Right cardiac atrium (tissue), 5 donors: ENCODE measurements around the gene MEF2A. TPM values are rescaled to one million over a fixed set of nuclear protein-coding genes. Genes with fewer than 3 reads are reported as not detected.

Source experiments
- ATAC-seq, 2 donors: fragments of 200-7000 bp; cut with Tn5 transposase; one replicate each; pipeline versions ENCODE4 v1.8.0 to v1.9.1; 2020; ENCODE audit warnings: moderate library complexity in 2 of 2, mild to moderate bottlenecking in 1 of 2
- DNase-seq, 3 donors: peaks; one replicate each; pipeline ENCODE4 v3.0.0-alpha.2; 2020
- H3K27ac ChIP-seq: one replicate; pipeline ENCODE4 v1.5.1; 2013; ENCODE audit warnings: mild to moderate bottlenecking, low read length, control low read depth, moderate library complexity
- H3K27me3 ChIP-seq: one replicate; pipeline ENCODE4 v1.6.1; 2013; ENCODE audit not compliant: control insufficient read depth, insufficient read depth
- H3K4me1 ChIP-seq: one replicate; pipeline ENCODE4 v1.6.1; 2013; ENCODE audit warnings: low read length; ENCODE audit not compliant: control insufficient read depth, insufficient read depth
- H3K4me3 ChIP-seq: one replicate; pipeline ENCODE4 v1.5.1; 2013; ENCODE audit warnings: low read length, control low read depth
- H3K9me3 ChIP-seq: one replicate; pipeline ENCODE4 v1.6.1; 2013; ENCODE audit warnings: low read length; ENCODE audit not compliant: control insufficient read depth
- WGBS: extraction: QIAGEN DNeasy Blood & Tissue Kit; methylation state at CpG from one replicate; pipeline ENCODE4 v1.1.7; 2013; 5-methylcytosine and 5-hydroxymethylcytosine counted together
- intact Hi-C, 4 donors: fragments of 100-400 bp; cut with DNase I; formaldehyde crosslinking; loops; one replicate each; pipeline versions ENCODE4 v1.11.0 to v1.14.0; 2022 to 2023
- polyA plus RNA-seq: library from polyadenylated mRNA; stranded (reverse); fragments of 200-250 nt; gene quantifications from one replicate; pipeline ENCODE4 v1.2.3, GENCODE V29; 2013
- total RNA-seq, 4 donors: library from RNA; stranded (reverse); fragmentation: NEBNext Ultra II Directional; extraction: Animal tissue kit (Norgen Biotek cat#: 25700); gene quantifications; one replicate each; pipeline ENCODE4 v1.2.1, GENCODE V29; 2021
- donor health status: healthy with polysubstance abuse.
- donor health status: DM: no; HTN: yes; CAD: no.
- donor health status: DM: no; HTN: no; CAD: no.
- donor health status: DM: no; HTN: yes; CAD: no; lungs with severe emphysema.
- donor health status: DM: yes; HTN: yes; CAD: no.

The MEF2A gene
- total and polyA plus RNA-seq, 5 donors = 65.9 to 177 (median 172) TPM

GRCh38 chr15:99605490-99605931 is 39.7 kb downstream of the MEF2A start:
- Histone ChIP-seq H3K27me3 (no peaks in the 10 kb centered on the region), H3K9me3 (no peaks in the 10 kb centered on the region), H3K4me1 (peaks cover 3% of the 10 kb centered on the region), H3K27ac (no peak overlapping the region), H3K4me3 (no peak overlapping the region)
- ATAC-seq = peak in 1 of 2 donors; percentile 52
- peak in 1 of 3 donors; percentile 35 for DNase-seq
- WGBS = 67% methylated on average over 6 of the region's 6 CpGs
- intact Hi-C loops = no loop called here

DNA sequence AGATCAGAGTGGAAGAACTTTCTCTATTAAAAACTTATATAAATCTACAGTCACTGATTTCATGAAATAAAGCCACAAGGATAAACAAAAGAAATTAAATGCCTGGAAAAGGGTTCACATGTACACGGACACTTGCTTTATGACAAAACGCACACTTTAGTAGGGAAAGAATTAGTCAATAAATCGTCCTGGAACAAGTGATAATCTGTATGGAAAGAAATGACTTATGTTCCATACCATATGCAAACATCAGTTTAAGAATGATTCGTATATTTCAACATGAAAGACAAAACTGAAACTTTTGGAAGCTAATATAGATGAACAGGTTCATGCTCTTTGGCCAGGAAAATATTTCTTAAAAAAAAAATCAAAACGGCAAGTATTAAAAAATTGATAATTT is 40.2 kb downstream of the MEF2A start:
- H3K27me3 ChIP-seq = no peaks in the 10 kb centered on the region
- no peak overlapping the region for H3K27ac ChIP-seq
- ATAC-seq (no peak), DNase-seq (no peak)
- H3K4me1 ChIP-seq = peaks cover 3% of the 10 kb centered on the region
- H3K9me3 ChIP-seq = no peaks in the 10 kb centered on the region
- intact Hi-C loops = loop anchor here in 1 of 4 donors (2.0 kb wide), 1 partner anchor 35 kb away; no protein-coding TSS in a partner anchor
- WGBS = 77% methylated on average over 5 of the region's 5 CpGs
- H3K4me3 ChIP-seq = no peak overlapping the region

GRCh38 chr15:99606646-99607045 is 40.9 kb downstream of the MEF2A start:
- DNase-seq (no peak), ATAC-seq (no peak)
- no peak overlapping the region for H3K4me3 ChIP-seq
- H3K27me3 ChIP-seq = no peaks in the 10 kb centered on the region
- WGBS = 71% methylated on average over 2 of the region's 2 CpGs
- H3K27ac ChIP-seq = no peak overlapping the region
- no peaks in the 10 kb centered on the region for H3K9me3 ChIP-seq
- intact Hi-C loops = loop anchor here in 1 of 4 donors (2.0 kb wide), 1 partner anchor 36 kb away; no protein-coding TSS in a partner anchor
- peaks cover 3% of the 10 kb centered on the region for H3K4me1 ChIP-seq

- DNase-seq (no peak), ATAC-seq (no peak)
- Histone ChIP-seq H3K9me3 (no peaks in the 10 kb centered on the region), H3K4me3 (no peak overlapping the region), H3K4me1 (peaks cover 12% of the 10 kb centered on the region), H3K27me3 (no peaks in the 10 kb centered on the region), H3K27ac (no peak overlapping the region)
- 78% methylated on average over 3 of the region's 3 CpGs for WGBS
- intact Hi-C loops = no loop called here
Observed at GRCh38 chr15:99613481-99613880, 47.7 kb downstream of the MEF2A start.

DNA sequence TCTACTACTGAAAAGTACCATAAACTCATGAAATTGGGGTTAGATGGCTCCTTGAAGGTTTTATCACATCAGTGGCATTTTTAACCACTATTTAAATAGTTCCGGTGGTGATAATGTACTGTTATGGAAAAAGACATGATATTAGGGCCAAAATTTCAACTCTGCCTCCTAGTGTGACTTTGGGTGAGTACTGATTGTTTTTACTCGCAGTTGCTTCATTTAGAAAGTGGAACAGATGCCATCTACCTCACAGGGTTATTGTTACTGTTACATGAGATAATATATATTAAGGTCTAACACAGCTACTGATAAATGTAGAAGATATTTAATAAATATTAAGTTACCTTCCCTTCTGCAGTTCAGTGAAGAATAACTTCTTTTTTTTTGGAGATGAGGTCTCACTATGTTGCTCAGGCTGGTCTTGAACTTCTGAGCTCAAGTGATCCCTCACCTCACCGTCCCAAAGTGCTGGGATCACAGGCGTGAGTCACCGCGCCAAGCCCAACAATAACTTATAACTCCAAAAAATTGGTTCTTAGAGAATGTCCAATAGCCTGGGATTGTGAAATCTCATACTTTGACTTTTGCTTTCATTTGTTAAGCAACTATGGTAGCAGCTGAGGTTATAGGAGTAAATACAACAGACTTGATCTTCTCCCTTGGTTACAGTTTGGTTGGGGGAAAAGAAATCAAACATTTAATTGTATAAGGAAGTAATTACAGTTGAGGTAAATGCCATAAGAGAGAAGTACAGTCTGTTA is 48.3 kb downstream of the MEF2A start:
- no peak overlapping the region for H3K27ac ChIP-seq
- peaks cover 12% of the 10 kb centered on the region for H3K4me1 ChIP-seq
- WGBS = 77% methylated on average over 6 of the region's 6 CpGs
- ATAC-seq (peak; percentile 32 to 34), DNase-seq (peak in 1 of 3 donors; percentile 53)
- intact Hi-C loops = no loop called here
- no peak overlapping the region for H3K4me3 ChIP-seq
- H3K27me3 ChIP-seq = no peaks in the 10 kb centered on the region
- no peaks in the 10 kb centered on the region for H3K9me3 ChIP-seq

DNA sequence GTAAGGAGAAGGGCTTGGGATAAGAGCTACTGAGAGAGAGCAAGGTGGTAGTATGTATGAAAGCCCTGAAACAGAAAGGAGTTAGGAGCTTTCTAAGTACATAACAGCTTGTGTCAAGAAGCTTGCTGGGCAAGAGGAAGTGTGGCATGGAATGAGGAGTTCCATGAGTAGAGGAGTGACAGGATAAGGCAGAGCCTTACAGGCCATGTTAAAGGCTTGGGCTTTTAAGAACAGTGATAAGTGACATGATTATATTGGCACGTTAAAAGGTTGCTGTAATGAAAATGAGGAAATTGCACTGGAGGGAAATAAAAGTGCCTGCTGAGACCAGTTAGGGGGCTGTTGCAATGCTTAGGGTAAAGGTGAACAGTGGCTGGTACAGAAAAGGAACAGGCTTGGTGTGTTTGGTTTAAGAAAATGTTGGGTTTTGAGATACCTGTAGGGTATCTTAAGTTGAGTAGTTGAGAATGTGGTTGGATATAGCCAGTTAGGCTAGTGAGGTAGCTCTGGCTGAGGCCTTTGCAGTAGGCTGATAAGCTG is 49.0 kb downstream of the MEF2A start:
- Histone ChIP-seq H3K9me3 (no peaks in the 10 kb centered on the region), H3K4me1 (peaks cover 12% of the 10 kb centered on the region), H3K27me3 (no peaks in the 10 kb centered on the region), H3K27ac (peak overlapping the region; percentile 48), H3K4me3 (no peak overlapping the region)
- ATAC-seq = peak; percentile 76 to 92
- 13% methylated on average over 1 of the region's 1 CpG for WGBS
- intact Hi-C loops = no loop called here
- DNase-seq = no peak

DNA sequence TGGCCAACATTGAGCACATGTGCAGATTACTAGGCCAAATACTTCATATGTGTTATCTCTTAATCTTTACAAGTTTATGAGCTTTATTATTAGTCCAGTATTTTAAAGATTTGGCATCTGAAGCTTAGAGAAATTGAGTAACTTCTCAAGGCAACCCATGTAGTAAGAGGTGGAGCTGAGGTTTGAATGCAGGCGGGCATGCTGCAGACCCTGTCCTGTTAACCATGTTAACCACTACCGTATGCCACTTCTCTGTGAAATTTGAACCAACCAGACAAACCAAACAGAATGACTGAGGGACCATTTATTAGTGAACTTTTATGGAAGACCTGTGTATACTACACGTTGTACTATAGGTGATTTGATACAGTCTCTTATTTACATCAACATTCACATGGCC is 49.7 kb downstream of the MEF2A start:
- Histone ChIP-seq H3K4me3 (no peak overlapping the region), H3K27ac (no peak overlapping the region), H3K4me1 (peaks cover 14% of the 10 kb centered on the region), H3K9me3 (no peaks in the 10 kb centered on the region), H3K27me3 (no peaks in the 10 kb centered on the region)
- no peak for ATAC-seq
- intact Hi-C loops = no loop called here
- DNase-seq = no peak
- 88% methylated on average over 3 of the region's 3 CpGs for WGBS

DNA sequence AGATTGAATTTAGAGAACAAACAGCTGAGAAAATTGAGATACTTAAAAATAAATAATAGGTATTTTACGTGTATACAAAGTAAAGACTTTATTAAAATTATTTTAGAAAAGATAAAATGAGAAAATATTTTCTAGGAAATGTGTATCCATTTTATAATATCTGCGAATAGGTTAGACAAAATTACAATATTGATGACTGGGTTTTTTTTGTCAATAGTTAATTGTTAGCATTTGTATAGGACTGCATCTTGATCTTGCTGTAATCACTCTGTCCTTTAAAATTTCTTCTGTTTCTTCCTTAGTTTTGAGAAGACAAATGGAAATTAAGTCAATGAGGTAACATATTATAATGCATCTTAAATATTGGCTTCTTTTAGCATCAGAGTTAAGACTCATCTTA is 50.3 kb downstream of the MEF2A start:
- ATAC-seq (no peak), DNase-seq (no peak)
- 97% methylated on average over 2 of the region's 2 CpGs for WGBS
- Histone ChIP-seq H3K9me3 (no peaks in the 10 kb centered on the region), H3K27ac (no peak overlapping the region), H3K4me3 (no peak overlapping the region), H3K27me3 (no peaks in the 10 kb centered on the region), H3K4me1 (peaks cover 14% of the 10 kb centered on the region)
- intact Hi-C loops = no loop called here

DNA sequence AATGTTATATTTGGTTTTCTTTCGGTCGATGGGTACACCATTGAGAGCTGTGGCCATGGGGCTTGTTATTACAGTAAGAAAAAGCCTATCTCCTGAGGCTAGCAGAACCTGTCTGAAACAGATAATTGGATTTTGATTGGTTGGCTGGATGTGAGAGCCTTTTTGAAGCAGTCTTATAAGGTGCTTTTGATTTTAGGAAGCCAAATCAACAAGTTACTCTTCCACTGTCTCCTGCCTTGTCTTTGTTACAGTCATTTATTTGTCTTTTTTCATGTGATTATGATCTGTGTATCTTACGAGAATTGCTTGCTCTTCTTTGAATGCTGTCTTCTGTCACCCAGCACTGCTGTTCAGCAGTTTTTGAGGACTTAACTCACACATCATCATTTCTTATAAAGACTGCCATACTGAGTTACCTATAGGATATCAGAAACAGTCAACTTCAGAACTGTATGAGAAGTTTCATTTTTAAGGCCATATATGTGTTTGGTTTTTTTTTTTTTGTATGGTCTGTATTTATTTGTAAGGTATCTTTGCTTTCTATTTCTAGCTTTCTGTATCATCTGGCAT is 51.1 kb downstream of the MEF2A start:
- H3K4me1 ChIP-seq = peaks cover 14% of the 10 kb centered on the region
- DNase-seq (no peak), ATAC-seq (no peak)
- H3K27ac ChIP-seq = no peak overlapping the region
- H3K4me3 ChIP-seq = no peak overlapping the region
- no peaks in the 10 kb centered on the region for H3K9me3 ChIP-seq
- no peaks in the 10 kb centered on the region for H3K27me3 ChIP-seq
- intact Hi-C loops = no loop called here
- WGBS = 73% methylated on average over 3 of the region's 3 CpGs

DNA sequence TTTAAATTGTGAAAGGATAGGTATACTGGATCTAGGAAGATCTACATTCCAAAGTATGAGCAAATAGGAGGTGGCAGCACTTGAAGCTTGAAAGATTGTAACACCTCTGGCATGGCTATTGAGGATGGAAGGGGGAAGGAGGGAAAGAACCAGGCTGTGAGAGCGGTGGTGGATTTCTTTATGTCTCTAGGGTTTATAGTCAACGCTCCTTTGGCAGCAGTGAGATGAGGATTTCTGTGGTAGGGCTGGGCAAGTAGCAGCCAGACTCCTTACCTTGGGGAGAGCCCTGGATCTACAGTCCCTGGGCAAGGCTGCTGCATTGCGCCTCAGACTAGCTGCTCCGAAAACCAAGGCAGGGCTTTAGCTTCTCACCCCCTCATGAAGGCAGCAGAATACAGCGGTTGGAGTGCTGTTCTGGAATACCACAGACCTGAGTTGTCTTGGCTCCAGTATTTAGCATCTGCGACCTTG is 53.2 kb downstream of the MEF2A start:
- Histone ChIP-seq H3K4me1 (peaks cover 9% of the 10 kb centered on the region), H3K27me3 (no peaks in the 10 kb centered on the region), H3K27ac (peak overlapping the region; percentile 30), H3K9me3 (no peaks in the 10 kb centered on the region), H3K4me3 (no peak overlapping the region)
- ATAC-seq = peak; percentile 30 to 36
- intact Hi-C loops = no loop called here
- DNase-seq = peak in 1 of 3 donors; percentile 13
- 64% methylated on average over 6 of the region's 6 CpGs for WGBS

- Histone ChIP-seq H3K27me3 (no peaks in the 10 kb centered on the region), H3K4me1 (peaks cover 6% of the 10 kb centered on the region), H3K27ac (no peak overlapping the region), H3K9me3 (no peaks in the 10 kb centered on the region), H3K4me3 (no peak overlapping the region)
- WGBS = 75% methylated on average over 2 of the region's 2 CpGs
- DNase-seq (no peak), ATAC-seq (peak in 1 of 2 donors; percentile 12)
- intact Hi-C loops = no loop called here
Observed at GRCh38 chr15:99619712-99620111, 53.9 kb downstream of the MEF2A start.
